ENCODE results near the gene MUC20.
"Not testable (repeated sequence)": the region's sequence is repeated elsewhere in the genome, so short reads cannot be mapped to it uniquely, and the experiment has no call there.

Gene MUC20

GRCh38 chr3:195690951-195691350 is 29.8 kb upstream of the MUC20 start:
- H3K4me3 ChIP-seq (ENCODE audit: low read length): no peak overlapping the region
- DNase-seq (ENCODE audit: low read depth): no peak
- TF ChIP-seq CTCF (conservative IDR thresholded peaks at IDR 0.05; ENCODE audit: low read depth, low read length): no peak

GRCh38 chr3:195691596-195692353 is 29.0 kb upstream of the MUC20 start:
- DNase-seq (ENCODE audit: low read depth); H3K4me3 ChIP-seq (ENCODE audit: low read length): not testable (repeated sequence)

- no peak for TF ChIP-seq CTCF (conservative IDR thresholded peaks at IDR 0.05; ENCODE audit: low read depth, low read length)
- DNase-seq (ENCODE audit: low read depth): no peak
- H3K4me3 ChIP-seq (ENCODE audit: low read length): no peak overlapping the region
Measured at GRCh38 chr3:195692354-195692685, 28.5 kb upstream of the MUC20 start.

- TF ChIP-seq CTCF (conservative IDR thresholded peaks at IDR 0.05; ENCODE audit: low read depth, low read length): no peak
Measured at GRCh38 chr3:195692781-195693427, 27.9 kb upstream of the MUC20 start.

GRCh38 chr3:195693428-195694216 is 27.2 kb upstream of the MUC20 start:
- no peak overlapping the region for H3K4me3 ChIP-seq (ENCODE audit: low read length)
- DNase-seq (ENCODE audit: low read depth): no peak
- TF ChIP-seq CTCF (conservative IDR thresholded peaks at IDR 0.05; ENCODE audit: low read depth, low read length): no peak

More at GRCh38 chr3:195692781-195693427, 27.9 kb upstream of the MUC20 start:
- DNase-seq (ENCODE audit: low read depth): no peak
- no peak overlapping the region for H3K4me3 ChIP-seq (ENCODE audit: low read length)

GRCh38 chr3:195694217-195695076 is 26.3 kb upstream of the MUC20 start:
- not testable (repeated sequence) for DNase-seq (ENCODE audit: low read depth); H3K4me3 ChIP-seq (ENCODE audit: low read length)

- no peak for DNase-seq (ENCODE audit: low read depth)
- no peak for TF ChIP-seq CTCF (conservative IDR thresholded peaks at IDR 0.05; ENCODE audit: low read depth, low read length)
- no peak overlapping the region for H3K4me3 ChIP-seq (ENCODE audit: low read length)
Measured at GRCh38 chr3:195696632-195697278, 24.0 kb upstream of the MUC20 start.
